Transverse colon (tissue), 4 donors: Measurements from ENCODE around the gene COL5A3. TPM values are rescaled to one million over a fixed set of nuclear protein-coding genes. Genes with fewer than 3 reads are reported as not detected.

Experiments used
- DNase-seq: peaks from one replicate; pipeline ENCODE4 v3.0.0-alpha.2; 2019
- H3K27ac ChIP-seq, 4 donors: fragments of 200-600 bp; sonication (generic); 2 replicates each; pipeline ENCODE4 v1.5.1; 2016 to 2018; ENCODE audit warnings: inconsistent platforms in 4 of 4
- H3K27me3 ChIP-seq: fragments of 200-600 bp; sonication (generic); 2 replicates; pipeline ENCODE4 v1.5.1; 2017; ENCODE audit warnings: inconsistent platforms
- H3K36me3 ChIP-seq, 4 donors: fragments of 200-600 bp; sonication (generic); 2 replicates each; pipeline ENCODE4 v1.5.1; 2017 to 2019; ENCODE audit warnings: inconsistent platforms in 4 of 4
- H3K4me1 ChIP-seq, 4 donors: fragments of 200-600 bp; sonication (generic); 2 replicates each; pipeline ENCODE4 v1.5.1; 2017 to 2020; ENCODE audit warnings: inconsistent platforms in 4 of 4
- H3K4me3 ChIP-seq, 4 donors: fragments of 200-600 bp; sonication (generic); 1 replicate in 1 of 4; 2 replicates in 3 of 4; pipeline versions ENCODE4 v1.5.1 to v1.6.1; 2017 to 2019; ENCODE audit warnings: inconsistent platforms in 4 of 4
- H3K9me3 ChIP-seq, 2 donors: fragments of 200-600 bp; sonication (generic); 2 replicates each; pipeline ENCODE4 v1.5.1; 2017 to 2019; ENCODE audit warnings: inconsistent platforms in 2 of 2
- CTCF ChIP-seq, 5 experiments: fragments of 200-600 bp in 3 of 5; fragments of 450-650 bp in 2 of 5; sonication (generic) in 3 of 5; IDR thresholded peaks; 1 replicate in 2 of 5; 2 replicates in 3 of 5; pipeline ENCODE4 v1.5.1; 2016 to 2017; ENCODE audit warnings: antibody characterized with exemption in 5 of 5, inconsistent platforms in 3 of 5, mild to moderate bottlenecking in 2 of 5, moderate library complexity in 1 of 5
- EP300 ChIP-seq: sonication (generic); formaldehyde crosslinking; IDR thresholded peaks from one replicate; pipeline ENCODE4 v1.6.1; 2017; ENCODE audit warnings: antibody characterized with exemption, low read depth
- POLR2A ChIP-seq: fragments of 450-650 bp; IDR thresholded peaks from one replicate; pipeline ENCODE4 v1.6.1; 2016; ENCODE audit warnings: antibody characterized with exemption, mild to moderate bottlenecking, moderate library complexity
- POLR2AphosphoS5 ChIP-seq, 3 donors: sonication (generic); formaldehyde crosslinking; IDR thresholded peaks; one replicate each; pipeline ENCODE4 v1.6.1; 2016; ENCODE audit warnings: antibody characterized with exemption in 3 of 3
- WGBS, 2 donors: methylation state at CpG; one replicate each; pipeline ENCODE4 v1.1.5; 2018; ENCODE audit warnings: low coverage in 1 of 2; 5-methylcytosine and 5-hydroxymethylcytosine counted together
- in situ Hi-C, 4 donors: fragments of 200-750 bp; cut with MboI; loops; one replicate each; pipeline versions ENCODE4 v1.15.0 to v1.15.1; 2017; ENCODE audit warnings: low sequenced_read_pairs in 3 of 4, low pct_ligation_motif_present in 1 of 4, low pct_unique_long_range_greater_than_20kb in 1 of 4
- intact Hi-C: fragments of 100-400 bp; cut with DNase I; formaldehyde crosslinking; loops from one replicate; pipeline ENCODE4 v1.15.1; 2023; ENCODE audit warnings: low total_unique reads
- total RNA-seq, 4 donors: library from RNA; depleted of rRNA; stranded (reverse); fragments of >200 nt; gene quantifications; one replicate each; pipeline ENCODE4 v1.1.0, GENCODE V29; 2016

COL5A3 gene
- total RNA-seq, 4 donors from 2014 or later = 2.5 to 17.7 (median 7.9) TPM

GRCh38 chr19:9996541-9996940, 13.8 kb downstream of the COL5A3 start:
- WGBS, 2 donors = 76 to 80% methylated on average over 1 to 5 of the region's 5 CpGs
- intact Hi-C loops (no loop called here), in situ Hi-C loops (no loop called here)
- Histone ChIP-seq H3K4me3 (no peak overlapping the region), H3K4me1 (peaks cover 0 to under 1% (median 0%) of the 10 kb centered on the region in 4 donors), H3K9me3 (no peaks in the 10 kb centered on the region), H3K27me3 (peaks cover 5% of the 10 kb centered on the region), H3K27ac (no peak overlapping the region), H3K36me3 (no peaks in the 10 kb centered on the region)
- DNase-seq = no peak
- TF ChIP-seq EP300 (no peak), CTCF (IDR thresholded peaks at IDR 0.05) (no peak), POLR2AphosphoS5 (IDR thresholded peaks at IDR 0.05) (no peak), POLR2A (no peak)

GRCh38 chr19:9995999-9996398, 14.3 kb downstream of the COL5A3 start:
- H3K4me3 ChIP-seq = no peak overlapping the region
- no peaks in the 10 kb centered on the region for H3K4me1 ChIP-seq
- WGBS, 2 donors = 74% methylated on average over 7 of the region's 7 CpGs; no CpG with 5 or more reads in 1 of the 2 donors
- H3K27me3 ChIP-seq = peaks cover 5% of the 10 kb centered on the region
- no peak for TF ChIP-seq CTCF (IDR thresholded peaks at IDR 0.05)
- no peak for TF ChIP-seq EP300
- no peak for TF ChIP-seq POLR2AphosphoS5 (IDR thresholded peaks at IDR 0.05)
- TF ChIP-seq POLR2A = no peak
- no peaks in the 10 kb centered on the region for H3K9me3 ChIP-seq
- H3K36me3 ChIP-seq = no peaks in the 10 kb centered on the region
- in situ Hi-C loops (no loop called here), intact Hi-C loops (no loop called here)
- no peak overlapping the region for H3K27ac ChIP-seq
- no peak for DNase-seq

- TF ChIP-seq CTCF (IDR thresholded peaks at IDR 0.05) (no peak), EP300 (no peak), POLR2AphosphoS5 (IDR thresholded peaks at IDR 0.05) (no peak), POLR2A (no peak)
- Histone ChIP-seq H3K27me3 (peaks cover 5% of the 10 kb centered on the region), H3K9me3 (no peaks in the 10 kb centered on the region), H3K4me1 (no peaks in the 10 kb centered on the region), H3K4me3 (no peak overlapping the region), H3K36me3 (no peaks in the 10 kb centered on the region), H3K27ac (no peak overlapping the region)
- in situ Hi-C loops = no loop called here
- intact Hi-C loops = no loop called here
- DNase-seq = no peak
- 68% methylated on average over 8 of the region's 8 CpGs; no CpG with 5 or more reads in 1 of the 2 donors for WGBS, 2 donors
Measured at GRCh38 chr19:9995084-9995483, 15.2 kb downstream of the COL5A3 start.

- no peaks in the 10 kb centered on the region for H3K36me3 ChIP-seq
- no peaks in the 10 kb centered on the region for H3K9me3 ChIP-seq
- H3K27me3 ChIP-seq = no peaks in the 10 kb centered on the region
- peaks cover 0 to 3% (median 0%) of the 10 kb centered on the region in 4 donors for H3K4me1 ChIP-seq
- DNase-seq = no peak
- intact Hi-C loops (no loop called here), in situ Hi-C loops (no loop called here)
- 70 to 100% methylated on average over 1 to 11 of the region's 11 CpGs for WGBS, 2 donors
- no peak overlapping the region for H3K4me3 ChIP-seq
- H3K27ac ChIP-seq = no peak overlapping the region
- TF ChIP-seq EP300 (no peak), POLR2AphosphoS5 (IDR thresholded peaks at IDR 0.05) (no peak), CTCF (IDR thresholded peaks at IDR 0.05) (no peak)
Measured at GRCh38 chr19:9991425-9992191, 18.7 kb downstream of the COL5A3 start.
